Globus pallidus (tissue), 1 donor: ENCODE data around the gene RBM25.
A peak's percentile ranks its signal among the peaks of the same experiment; 100 is the strongest.

ENCODE experiments used
- DNase-seq: peaks from one replicate; pipeline ENCODE4 v3.0.0-alpha.2; 2015; ENCODE audit warnings: low spot score

RBM25 gene

DNA sequence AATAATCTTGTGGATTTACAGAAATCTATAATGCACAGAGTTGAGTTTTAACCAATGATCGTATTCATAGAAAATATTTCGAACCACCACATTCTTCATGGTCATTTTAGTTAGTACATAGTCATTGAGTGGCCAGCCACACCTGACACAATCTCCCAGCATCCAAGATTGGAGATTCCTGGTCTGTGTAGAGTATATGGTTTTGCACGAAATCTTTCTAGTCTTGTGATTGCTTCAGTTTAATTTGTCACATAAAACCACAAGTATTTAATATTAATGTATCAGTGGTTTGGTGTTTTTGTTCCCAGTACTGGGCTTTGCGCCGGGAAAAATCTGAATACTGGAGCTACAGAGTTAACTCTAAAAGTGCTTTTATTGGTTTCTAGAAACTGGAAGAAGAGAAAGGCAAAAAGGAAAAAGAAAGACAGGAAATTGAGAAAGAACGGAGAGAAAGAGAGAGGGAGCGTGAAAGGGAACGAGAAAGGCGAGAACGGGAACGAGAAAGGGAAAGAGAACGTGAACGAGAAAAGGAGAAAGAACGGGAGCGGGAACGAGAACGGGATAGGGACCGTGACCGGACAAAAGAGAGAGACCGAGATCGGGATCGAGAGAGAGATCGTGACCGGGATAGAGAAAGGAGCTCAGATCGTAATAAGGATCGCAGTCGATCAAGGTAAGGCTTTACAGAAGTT lies 44.6 kb downstream of the RBM25 start:
- DNase-seq, result no peak

DNA sequence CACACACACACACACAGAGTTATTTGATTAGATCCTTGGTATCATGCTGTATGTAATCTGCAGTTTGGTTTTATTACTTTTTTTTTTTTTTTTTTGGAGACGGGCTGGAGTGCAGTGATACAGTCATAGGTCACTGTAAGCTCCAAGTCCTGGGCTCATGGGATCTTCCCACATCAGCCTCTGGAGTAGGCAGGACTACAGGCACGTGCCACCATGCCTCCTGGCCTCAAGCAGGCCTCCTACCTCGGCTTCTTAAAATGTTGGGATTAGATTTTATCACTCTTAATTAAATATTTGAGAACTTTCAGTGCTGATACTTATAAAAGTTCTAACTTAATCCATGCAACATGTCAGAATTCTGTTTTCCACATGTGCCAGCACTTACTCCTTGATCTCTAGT lies 46.7 kb downstream of the RBM25 start:
- no peak for DNase-seq

DNA sequence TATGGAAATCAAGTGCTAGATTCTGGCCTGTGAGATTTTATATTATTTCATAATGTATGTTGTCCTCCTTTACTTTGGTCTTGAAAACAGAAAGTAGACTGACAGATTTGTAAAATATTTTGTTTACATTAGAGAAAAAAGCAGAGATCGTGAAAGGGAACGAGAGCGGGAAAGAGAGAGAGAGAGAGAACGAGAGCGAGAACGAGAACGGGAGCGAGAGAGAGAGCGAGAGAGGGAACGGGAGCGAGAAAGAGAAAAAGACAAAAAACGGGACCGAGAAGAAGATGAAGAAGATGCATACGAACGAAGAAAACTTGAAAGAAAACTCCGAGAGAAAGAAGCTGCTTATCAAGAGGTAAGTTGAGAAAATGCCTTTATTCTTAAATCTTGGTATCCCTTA lies 47.4 kb downstream of the RBM25 start:
- no peak for DNase-seq

DNA sequence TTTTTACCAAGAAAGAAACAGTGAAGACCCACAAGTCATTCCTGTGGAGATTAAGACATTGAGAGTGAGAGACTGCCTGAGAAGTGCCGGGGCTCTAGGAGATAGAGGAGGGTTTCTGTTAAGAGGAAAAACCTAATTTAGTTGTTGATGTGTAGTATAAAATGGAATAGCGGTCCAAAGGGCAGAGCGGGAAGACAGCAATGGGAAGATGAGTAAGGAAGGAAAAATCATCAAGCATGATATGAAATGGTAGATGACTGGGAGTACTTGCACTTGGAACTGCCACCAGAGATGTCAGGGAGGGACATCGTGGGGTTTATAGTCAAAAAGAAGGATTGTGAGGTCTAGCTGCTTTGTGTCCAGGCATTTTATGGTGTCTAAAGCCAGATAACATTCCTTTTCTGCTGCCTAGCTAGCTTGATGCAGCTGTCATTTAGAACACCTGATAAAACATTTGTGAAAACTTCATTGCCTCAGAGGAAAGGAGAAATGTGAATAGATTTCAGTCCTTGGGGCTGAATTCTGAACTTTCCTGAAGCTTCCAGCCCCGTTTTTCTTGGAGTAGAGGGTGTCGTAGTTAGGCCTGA lies 57.8 kb downstream of the RBM25 start:
- DNase-seq, result no peak

DNA sequence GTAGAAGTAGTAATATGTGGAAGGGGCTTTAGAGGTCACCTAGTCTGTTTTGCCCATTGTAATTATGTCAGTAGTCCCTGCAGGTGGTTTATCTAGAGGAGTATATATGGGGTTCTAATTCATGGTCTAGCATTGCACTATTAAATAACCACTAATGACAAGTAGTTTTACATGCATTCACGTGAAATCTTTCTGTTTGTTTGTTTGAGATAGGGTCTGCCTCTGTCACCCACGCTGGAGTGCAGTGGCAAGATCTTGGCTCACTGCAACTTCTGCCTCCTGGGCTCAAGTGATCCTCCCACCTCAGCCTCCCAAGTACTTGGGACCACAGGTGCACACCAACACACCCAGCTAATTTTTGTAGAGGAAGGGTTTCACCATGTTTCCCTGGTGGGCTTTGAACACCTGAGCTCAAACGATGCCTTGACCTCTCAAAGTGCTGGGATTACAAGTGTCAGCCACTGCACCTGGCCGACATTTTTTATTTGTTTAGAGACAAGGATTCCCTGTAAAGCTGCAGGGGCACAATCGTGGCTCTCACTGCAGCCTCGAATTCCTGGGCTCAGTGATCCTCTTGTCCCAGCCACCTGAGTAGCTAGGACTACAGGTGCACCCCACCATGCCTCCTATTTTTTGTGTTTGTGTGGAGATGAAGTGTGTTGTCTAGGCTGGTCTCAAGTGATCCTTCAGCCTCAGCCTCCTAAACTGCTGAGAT lies 66.0 kb downstream of the RBM25 start:
- DNase-seq, result no peak

DNA sequence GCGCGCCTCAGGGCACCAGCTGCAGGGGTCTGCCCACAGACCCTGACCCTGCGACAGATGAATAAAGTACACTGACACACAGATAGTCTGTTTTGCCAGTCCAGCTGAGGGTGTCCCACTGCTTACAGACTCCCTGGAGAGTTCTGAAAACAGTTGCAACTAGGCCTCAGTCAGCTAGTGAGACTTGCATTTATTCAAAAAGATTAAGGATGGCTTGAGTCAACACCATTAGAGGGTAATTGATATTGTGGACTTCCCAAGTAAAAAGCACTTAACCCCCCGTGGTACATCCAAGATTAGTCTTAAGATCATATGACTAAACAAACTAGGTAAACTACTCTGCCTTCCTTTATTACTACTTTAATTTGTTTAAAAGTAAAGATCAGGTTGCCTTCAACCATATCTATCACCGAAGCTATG lies 66.8 kb downstream of the RBM25 start:
- DNase-seq, result no peak

DNA sequence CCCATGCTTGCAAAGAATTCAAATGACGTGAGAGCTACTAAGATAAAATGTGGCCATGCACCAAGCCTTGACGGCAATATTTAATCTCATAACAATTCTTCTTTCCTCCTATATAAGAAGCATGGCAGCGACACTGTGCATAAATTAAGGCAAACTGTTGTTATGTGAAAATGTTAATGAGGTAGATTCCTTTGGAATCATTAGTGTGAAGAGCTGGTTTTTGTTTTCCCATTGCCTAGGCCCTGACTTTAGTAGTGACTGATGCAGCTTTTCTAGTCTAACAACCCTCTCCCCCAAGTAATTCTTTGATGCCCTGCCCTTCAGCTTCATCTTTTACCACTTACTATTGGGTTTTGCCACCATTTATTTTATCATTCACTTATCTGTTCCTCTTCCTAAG lies 67.4 kb downstream of the RBM25 start:
- no peak for DNase-seq

DNA sequence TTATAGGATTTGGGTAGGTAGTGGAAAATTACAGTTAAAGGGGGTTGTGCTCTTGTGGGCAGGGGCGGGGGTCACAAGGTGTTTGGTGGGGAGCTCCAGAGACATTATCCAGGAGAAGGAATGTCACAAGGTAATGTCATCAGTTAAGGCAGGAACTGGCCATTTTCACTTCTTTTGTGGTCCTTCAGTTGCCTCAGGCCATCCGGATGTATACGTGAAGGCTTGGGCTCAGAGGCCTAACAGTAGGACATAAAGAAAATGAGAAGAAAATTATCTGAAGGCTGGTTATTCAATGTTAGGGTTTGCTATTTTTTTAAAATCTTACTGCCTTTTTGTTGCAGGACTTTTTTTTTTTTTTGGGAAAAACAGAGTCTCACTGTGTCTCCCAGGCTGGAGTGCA lies 75.5 kb downstream of the RBM25 start:
- no peak for DNase-seq

DNA sequence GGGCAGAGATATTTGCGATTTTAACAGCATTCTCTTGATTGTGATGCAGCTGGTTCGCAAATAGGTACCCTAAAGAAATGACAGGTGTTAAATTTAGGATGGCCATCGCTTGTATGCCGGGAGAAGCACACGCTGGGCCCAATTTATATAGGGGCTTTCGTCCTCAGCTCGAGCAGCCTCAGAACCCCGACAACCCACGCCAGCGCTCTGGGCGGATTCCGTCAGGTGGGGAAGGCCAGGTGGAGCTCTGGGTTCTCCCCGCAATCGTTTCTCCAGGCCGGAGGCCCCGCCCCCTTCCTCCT lies 77.7 kb downstream of the RBM25 start:
- no peak for DNase-seq

DNA sequence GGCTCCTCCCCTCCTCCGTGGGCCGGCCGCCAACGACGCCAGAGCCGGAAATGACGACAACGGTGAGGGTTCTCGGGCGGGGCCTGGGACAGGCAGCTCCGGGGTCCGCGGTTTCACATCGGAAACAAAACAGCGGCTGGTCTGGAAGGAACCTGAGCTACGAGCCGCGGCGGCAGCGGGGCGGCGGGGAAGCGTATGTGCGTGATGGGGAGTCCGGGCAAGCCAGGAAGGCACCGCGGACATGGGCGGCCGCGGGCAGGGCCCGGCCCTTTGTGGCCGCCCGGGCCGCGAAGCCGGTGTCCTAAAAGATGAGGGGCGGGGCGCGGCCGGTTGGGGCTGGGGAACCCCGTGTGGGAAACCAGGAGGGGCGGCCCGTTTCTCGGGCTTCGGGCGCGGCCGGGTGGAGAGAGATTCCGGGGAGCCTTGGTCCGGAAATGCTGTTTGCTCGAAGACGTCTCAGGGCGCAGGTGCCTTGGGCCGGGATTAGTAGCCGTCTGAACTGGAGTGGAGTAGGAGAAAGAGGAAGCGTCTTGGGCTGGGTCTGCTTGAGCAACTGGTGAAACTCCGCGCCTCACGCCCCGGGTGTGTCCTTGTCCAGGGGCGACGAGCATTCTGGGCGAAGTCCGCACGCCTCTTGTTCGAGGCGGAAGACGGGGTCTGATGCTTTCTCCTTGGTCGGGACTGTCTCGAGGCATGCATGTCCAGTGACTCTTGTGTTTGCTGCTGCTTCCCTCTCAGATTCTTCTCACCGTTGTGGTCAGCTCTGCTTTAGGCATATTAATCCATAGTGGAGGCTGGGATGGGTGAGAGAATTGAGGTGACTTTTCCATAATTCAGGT lies 78.3 kb downstream of the RBM25 start, which contains the start of gene PSEN1:
Gene PSEN1, plus strand, starts transcription at position 121 of the 839 bp plus-strand sequence. CDS start 11,513 bp downstream, outside the sequence.
- DNase-seq, result peak; percentile 95

DNA sequence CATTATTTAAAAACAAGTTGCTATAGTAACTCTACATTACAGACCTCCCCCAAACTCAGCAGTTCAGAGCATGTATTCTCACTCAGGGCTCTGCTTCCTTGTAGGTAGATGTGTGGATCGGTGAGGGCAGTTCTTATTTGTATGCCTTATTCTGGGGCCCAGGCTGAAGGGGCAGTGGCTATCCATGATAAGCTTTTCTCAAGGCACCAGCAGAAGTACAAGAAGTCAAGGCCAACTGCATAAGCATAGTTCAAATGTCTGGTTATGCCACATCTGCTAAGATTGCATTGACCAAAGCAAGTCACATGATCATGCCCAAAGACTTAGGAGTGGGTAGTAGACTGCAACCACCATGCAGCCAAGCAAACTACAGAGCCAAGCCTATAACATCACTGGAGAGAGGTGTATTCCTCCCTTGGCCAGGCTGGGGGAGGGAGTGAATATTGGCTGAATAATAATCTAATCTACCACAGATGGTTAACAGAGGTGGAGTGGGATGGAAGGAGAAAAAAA lies 82.5 kb downstream of the RBM25 start:
- no peak for DNase-seq

DNA sequence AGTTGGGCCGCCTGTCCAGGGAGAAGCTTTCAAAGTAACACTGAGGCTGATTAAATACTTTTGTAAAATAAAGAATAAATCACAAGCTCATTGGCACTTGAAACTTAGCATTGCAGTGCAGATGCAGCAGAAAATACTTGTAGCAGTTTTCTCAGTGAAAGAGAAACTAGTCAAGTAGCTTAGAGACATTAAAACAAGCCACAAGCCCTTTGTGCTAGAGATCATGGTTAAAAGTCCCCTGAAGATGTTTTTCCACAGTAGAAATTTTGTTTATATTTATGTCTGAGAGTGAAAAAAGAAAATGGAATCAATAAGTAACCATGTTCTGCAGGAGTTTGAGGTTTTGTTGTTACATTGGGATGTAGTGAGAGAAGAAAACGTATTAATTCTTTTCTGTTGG lies 83.9 kb downstream of the RBM25 start:
- peak; percentile 52 for DNase-seq

DNA sequence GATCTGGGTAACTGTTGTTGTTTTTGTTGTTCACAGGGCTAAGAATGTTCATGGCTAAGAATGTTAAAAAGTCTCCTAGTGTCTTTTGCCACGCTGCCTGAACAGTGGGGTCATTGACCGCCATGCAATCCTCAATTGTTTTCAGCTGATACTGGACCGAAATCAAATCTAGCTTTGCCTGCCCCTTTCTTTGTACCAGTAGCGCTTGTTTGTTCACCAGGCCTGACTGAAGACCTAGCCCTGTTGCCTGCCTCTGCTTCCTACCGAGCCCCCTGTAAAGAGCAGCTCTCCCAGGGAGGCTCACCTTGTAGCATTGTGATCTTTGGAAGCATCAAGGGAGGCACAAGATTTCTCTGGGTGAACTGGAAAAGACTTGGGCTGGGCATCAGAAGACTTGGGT lies 84.7 kb downstream of the RBM25 start:
- DNase-seq, result peak; percentile 97

DNA sequence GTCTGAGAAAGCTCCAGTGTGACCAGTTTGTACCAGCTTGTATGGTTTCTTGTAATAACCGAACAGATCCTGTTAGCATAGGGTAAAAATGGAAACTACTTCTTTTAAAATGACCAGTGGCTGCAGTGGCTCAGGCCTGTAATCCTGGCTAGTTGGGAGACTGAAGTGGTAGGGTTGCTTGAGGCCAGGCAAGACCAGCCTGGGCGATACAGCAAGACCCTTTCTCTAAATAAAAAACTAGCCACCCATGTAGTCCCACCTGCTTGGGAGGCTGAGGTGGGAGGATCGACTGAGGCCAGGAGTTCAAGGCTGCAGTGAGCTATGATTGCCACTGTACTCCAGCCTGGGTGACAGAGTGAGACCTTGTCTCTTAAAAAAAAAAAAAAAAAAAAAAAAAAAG lies 85.3 kb downstream of the RBM25 start:
- no peak for DNase-seq

DNA sequence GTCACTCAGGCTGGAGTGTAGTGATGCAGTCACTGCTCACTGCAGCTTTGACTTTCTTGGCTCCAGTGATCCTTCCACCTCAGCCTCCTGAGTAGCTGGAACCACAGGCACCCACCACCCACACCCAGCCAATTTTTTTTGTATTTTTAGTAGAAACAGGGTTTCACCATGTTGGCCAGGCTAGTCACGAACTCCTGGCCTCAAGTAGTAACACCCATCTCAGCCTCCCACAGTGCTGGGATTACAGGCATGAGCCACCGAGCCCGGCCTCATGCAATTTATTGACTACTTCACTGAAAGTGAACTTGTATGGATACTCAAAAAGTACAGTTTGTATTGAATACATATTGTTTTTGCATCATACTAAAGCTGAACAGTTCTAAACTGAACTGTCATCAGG lies 87.0 kb downstream of the RBM25 start:
- no peak for DNase-seq

DNA sequence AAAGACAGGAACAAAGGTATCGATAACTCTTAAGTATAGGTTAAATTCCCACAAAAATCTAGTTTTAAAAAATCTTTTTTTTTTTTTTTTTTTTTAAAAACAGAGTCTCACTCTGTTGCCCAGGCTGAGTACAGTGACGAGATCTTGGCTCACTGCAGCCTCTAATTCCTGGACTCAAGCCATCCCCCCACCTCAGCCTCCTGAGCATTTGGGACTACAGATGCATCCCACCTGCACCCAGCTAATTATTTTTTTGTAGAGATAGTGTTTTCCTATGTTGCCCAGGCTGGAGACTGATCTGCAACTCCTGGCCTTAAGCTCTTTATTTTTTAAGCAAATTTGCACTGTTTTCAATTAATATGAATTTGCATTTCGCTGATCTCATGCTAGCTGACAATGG lies 87.8 kb downstream of the RBM25 start:
- no peak for DNase-seq

DNA sequence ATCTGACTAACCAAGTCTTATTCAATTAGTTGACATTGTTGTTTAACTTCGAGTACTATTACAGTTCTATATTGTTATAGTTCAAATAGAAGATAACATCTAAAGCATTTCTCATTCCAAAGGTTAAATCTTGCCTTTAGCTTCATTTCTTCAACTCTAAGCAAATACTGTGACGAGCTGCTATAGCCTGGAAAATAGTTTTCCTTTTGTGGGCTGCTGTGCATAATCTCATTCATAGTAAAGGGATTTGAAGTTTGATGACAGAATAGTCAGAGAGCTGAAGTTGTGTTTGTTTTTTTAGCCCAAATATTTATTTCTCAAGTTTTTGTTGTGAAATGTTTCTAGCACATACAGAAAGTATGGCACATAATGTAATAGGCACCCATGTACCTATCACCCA lies 91.4 kb downstream of the RBM25 start:
- DNase-seq, result no peak

DNA sequence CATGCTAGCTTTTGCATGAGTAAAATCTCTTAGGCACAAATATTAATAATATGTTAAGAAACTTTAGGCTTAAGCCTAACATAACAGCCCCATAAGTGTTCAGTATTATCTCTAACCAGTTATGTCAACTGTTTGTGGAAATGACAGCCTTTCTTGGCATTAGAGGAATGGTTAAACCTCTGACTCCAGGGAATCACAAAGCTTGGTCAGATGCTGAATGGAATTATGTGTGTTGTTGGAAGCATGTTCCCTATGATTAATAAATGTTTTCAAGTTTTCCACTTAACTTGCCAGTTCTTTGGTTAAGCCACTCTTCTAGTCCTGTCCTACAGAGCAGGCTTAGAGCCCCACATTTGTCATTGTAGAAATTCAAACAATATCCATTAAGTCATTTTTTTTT lies 94.9 kb downstream of the RBM25 start:
- DNase-seq, result no peak

DNA sequence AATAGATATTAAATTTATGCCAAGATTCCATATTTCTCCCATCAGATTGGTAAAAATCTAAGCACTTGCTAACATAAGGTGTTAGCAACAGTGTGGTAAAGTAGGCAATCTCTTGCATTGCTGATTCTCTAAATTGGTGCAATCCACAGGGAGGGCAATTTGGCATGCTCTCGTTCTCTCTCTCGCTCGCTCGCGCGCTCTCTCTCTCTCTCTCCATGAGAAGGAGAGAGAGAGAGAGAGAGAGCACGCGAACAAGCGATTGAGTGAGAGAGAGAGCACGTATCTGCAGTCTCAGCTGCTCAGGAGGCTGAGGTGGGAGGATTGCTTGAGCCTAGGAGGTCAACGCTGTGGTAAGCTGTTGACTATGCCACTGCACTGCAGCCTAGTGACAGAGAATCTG lies 103.9 kb downstream of the RBM25 start:
- no peak for DNase-seq

DNA sequence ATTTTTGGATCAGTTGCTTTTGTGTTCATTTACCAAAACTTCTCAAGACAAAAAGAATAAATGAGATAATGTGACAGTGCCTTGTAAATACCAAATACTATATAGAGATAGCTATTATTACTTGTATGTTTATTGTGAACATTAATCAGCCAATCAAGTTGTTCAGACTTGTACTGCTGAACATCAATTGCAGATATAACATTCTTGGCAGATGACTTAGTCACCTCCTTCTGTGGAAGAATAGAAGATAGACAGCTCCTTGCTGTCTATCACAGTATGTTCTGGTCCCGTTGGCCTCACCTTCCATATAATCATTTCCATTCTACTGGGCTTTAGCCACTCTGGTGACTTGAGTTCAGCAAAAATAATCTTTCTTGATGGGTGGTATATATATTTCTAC lies 108.1 kb downstream of the RBM25 start:
- DNase-seq, result no peak

DNA sequence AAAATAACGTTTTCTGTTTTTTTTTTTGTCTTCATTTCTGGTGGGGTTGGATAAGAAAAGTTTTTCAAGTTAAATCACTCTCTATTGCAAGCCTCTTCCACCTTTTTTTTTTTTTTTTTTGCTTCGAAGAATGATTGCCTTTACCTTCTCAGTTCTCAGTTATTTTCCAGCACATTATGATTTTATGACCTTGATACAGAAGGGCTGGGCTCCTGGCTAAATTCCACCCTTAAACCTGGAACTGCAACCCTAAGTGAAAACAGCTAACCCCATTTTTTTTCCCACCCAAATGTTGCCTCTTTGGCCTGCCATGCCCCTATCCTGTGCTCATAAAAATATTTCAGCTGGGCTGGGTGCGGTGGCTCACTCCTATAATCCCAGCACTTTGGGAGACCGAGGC lies 109.4 kb downstream of the RBM25 start:
- no peak for DNase-seq

DNA sequence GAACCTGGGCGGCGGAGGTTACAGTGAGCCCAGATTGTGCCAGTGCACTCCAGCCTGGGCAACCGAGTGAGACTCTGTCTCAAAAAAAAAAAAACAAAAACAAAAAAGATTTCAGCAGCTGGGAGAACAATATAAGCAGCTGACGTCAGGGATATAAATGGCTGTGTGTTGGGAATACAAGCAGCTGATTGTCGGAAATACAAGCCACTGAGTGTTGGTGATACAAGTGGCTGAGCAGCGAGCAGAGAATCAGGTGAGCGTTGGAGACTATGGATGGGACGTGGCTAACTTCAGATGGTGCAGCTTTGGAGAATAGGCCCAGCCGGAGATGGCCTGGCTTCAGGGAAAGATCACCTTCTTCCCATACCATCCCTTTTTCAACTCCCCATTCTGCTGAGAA lies 109.9 kb downstream of the RBM25 start:
- peak; percentile 95 for DNase-seq

DNA sequence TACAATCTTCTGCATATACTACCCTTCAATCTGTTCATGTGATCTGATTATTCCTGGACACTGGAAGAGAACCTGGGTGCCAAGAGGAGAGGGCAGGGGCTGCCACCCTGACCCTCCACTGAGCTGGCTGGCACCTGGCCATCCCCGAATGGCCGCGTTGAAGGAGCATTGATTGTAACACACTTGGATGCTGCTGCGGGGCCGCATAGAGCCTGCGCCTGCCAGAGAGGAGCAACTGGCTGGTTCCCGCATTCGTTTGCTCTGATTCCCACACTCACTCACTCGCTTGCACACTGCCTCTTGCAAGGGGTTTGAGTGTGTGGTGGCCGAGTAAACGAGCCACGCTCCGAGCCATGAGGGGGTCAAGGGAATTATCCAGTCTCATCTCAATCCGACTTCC lies 110.4 kb downstream of the RBM25 start:
- DNase-seq, result no peak
